GM19328 (cell line): Measurements from ENCODE around the gene NFE2L2.
"Not testable (repeated sequence)": the region's sequence is repeated elsewhere in the genome, so short reads cannot be mapped to it uniquely, and the experiment has no call there.

ENCODE experiments used
- ATAC-seq: cut with Tn5 transposase; IDR thresholded peaks from one replicate; pipeline ENCODE4 v1.9.1; 2021; ENCODE audit warnings: mild to moderate bottlenecking, moderate library complexity; ENCODE audit not compliant: unreplicated experiment

The NFE2L2 gene

GRCh38 chr2:177258059-177258458 is 6.5 kb downstream of the NFE2L2 start:
- no peak for ATAC-seq

- ATAC-seq: no peak
Observed at GRCh38 chr2:177257471-177257870, 7.1 kb downstream of the NFE2L2 start.

GRCh38 chr2:177256695-177257094 is 7.8 kb downstream of the NFE2L2 start:
- no peak for ATAC-seq

GRCh38 chr2:177256026-177256425 is 8.5 kb downstream of the NFE2L2 start:
- ATAC-seq: no peak

GRCh38 chr2:177255227-177255601 is 9.3 kb downstream of the NFE2L2 start:
- ATAC-seq: no peak

- no peak for ATAC-seq
Observed at GRCh38 chr2:177254433-177255226, 9.9 kb downstream of the NFE2L2 start.

- no peak for ATAC-seq
Observed at GRCh38 chr2:177253704-177254103, 10.8 kb downstream of the NFE2L2 start.

- no peak for ATAC-seq
Observed at GRCh38 chr2:177252808-177253531, 11.6 kb downstream of the NFE2L2 start.

- no peak for ATAC-seq
Observed at GRCh38 chr2:177251165-177251542, 13.4 kb downstream of the NFE2L2 start.

GRCh38 chr2:177250461-177250860 is 14.1 kb downstream of the NFE2L2 start:
- no peak for ATAC-seq

- ATAC-seq: no peak
Observed at GRCh38 chr2:177249038-177249437, 15.5 kb downstream of the NFE2L2 start.

GRCh38 chr2:177247693-177248262 is 16.7 kb downstream of the NFE2L2 start:
- no peak for ATAC-seq

- not testable (repeated sequence) for ATAC-seq
Observed at GRCh38 chr2:177246523-177247030, 17.9 kb downstream of the NFE2L2 start.

- ATAC-seq: no peak
Observed at GRCh38 chr2:177246000-177246399, 18.5 kb downstream of the NFE2L2 start.

- ATAC-seq: no peak
Observed at GRCh38 chr2:177245010-177245422, 19.5 kb downstream of the NFE2L2 start.

- ATAC-seq: no peak
Observed at GRCh38 chr2:177244244-177244771, 20.2 kb downstream of the NFE2L2 start.

GRCh38 chr2:177243476-177243875 is 21.1 kb downstream of the NFE2L2 start:
- ATAC-seq: no peak

GRCh38 chr2:177243073-177243472 is 21.5 kb downstream of the NFE2L2 start:
- no peak for ATAC-seq

- ATAC-seq: no peak
Observed at GRCh38 chr2:177242121-177242987, 22.2 kb downstream of the NFE2L2 start.

GRCh38 chr2:177241711-177242120 is 22.8 kb downstream of the NFE2L2 start:
- no peak for ATAC-seq
